ENCODE results near the gene SLC7A6.

SLC7A6 gene

GRCh38 chr16:68238029-68238345 is 26.3 kb upstream of the SLC7A6 start:
- H3K4me3 ChIP-seq (ENCODE audit: low read depth, low read length): peak overlapping the region; percentile 57
- DNase-seq (ENCODE audit: low read depth): no peak
- TF ChIP-seq CTCF (IDR thresholded peaks at IDR 0.05; ENCODE audit: insufficient read depth, low read depth, low read length, missing control alignments): no peak

GRCh38 chr16:68242085-68242484 is 22.2 kb upstream of the SLC7A6 start:
- no peak for DNase-seq (ENCODE audit: low read depth)
- TF ChIP-seq CTCF (IDR thresholded peaks at IDR 0.05; ENCODE audit: insufficient read depth, low read depth, low read length, missing control alignments): no peak
- H3K4me3 ChIP-seq (ENCODE audit: low read depth, low read length): no peak overlapping the region

- H3K4me3 ChIP-seq (ENCODE audit: low read depth, low read length): no peak overlapping the region
- no peak for TF ChIP-seq CTCF (IDR thresholded peaks at IDR 0.05; ENCODE audit: insufficient read depth, low read depth, low read length, missing control alignments)
- no peak for DNase-seq (ENCODE audit: low read depth)
Measured at GRCh38 chr16:68242926-68243858, 21.1 kb upstream of the SLC7A6 start.

GRCh38 chr16:68244481-68244902 is 19.8 kb upstream of the SLC7A6 start:
- TF ChIP-seq CTCF (IDR thresholded peaks at IDR 0.05; ENCODE audit: insufficient read depth, low read depth, low read length, missing control alignments): no peak
- H3K4me3 ChIP-seq (ENCODE audit: low read depth, low read length): peak overlapping the region; percentile 77
- DNase-seq (ENCODE audit: low read depth): no peak

- TF ChIP-seq CTCF (IDR thresholded peaks at IDR 0.05; ENCODE audit: insufficient read depth, low read depth, low read length, missing control alignments): no peak
Measured at GRCh38 chr16:68244903-68245853, 19.1 kb upstream of the SLC7A6 start, which contains the start of gene PLA2G15. TSS of gene PLA2G15 (plus strand) at chr16:68245373. CDS start at chr16:68245427, 54 bp downstream.

GRCh38 chr16:68246121-68246520 is 18.2 kb upstream of the SLC7A6 start:
- DNase-seq (ENCODE audit: low read depth): no peak
- TF ChIP-seq CTCF (IDR thresholded peaks at IDR 0.05; ENCODE audit: insufficient read depth, low read depth, low read length, missing control alignments): no peak

More at GRCh38 chr16:68244903-68245853, 19.1 kb upstream of the SLC7A6 start, which contains the start of gene PLA2G15:
- peak; percentile 98 for DNase-seq (ENCODE audit: low read depth)
- H3K4me3 ChIP-seq (ENCODE audit: low read depth, low read length): peak within 1 kb of the TSS; percentile 77

More at GRCh38 chr16:68246121-68246520, 18.2 kb upstream of the SLC7A6 start:
- peak overlapping the region; percentile 77; the same call in 1 of the 2 replicates for H3K4me3 ChIP-seq (ENCODE audit: low read depth, low read length)
